ENCODE data around the gene MRPS22. TPM values are rescaled to one million over a fixed set of nuclear protein-coding genes. Genes with fewer than 3 reads are reported as not detected.

MRPS22 gene
- total and polyA plus RNA-seq, 3 donors from 2014 or later = 61.1 to 95.8 (median 63.4) TPM

- Histone ChIP-seq H3K4me1 (no peaks in the 10 kb centered on the region), H3K4me3 (no peak overlapping the region), H3K9me3 (no peaks in the 10 kb centered on the region), H3K27me3 (no peaks in the 10 kb centered on the region), H3K36me3 (ENCODE audit: low read depth, missing control alignments) (no peaks in the 10 kb centered on the region), H3K27ac (no peak overlapping the region)
- DNase-seq = no peak
- 77 to 82% methylated on average over 3 to 5 of the region's 5 CpGs for WGBS, 2 donors
- intact Hi-C loops (cut with DNase I; ENCODE audit: low total_unique reads) = no loop called here
- TF ChIP-seq CTCF (IDR thresholded peaks at IDR 0.05) = no peak
- TF ChIP-seq POLR2A (IDR thresholded peaks at IDR 0.05) = no peak
Measured at GRCh38 chr3:139313921-139314320, 29.9 kb upstream of the MRPS22 start.

- H3K27ac ChIP-seq = no peak overlapping the region
- intact Hi-C loops (cut with DNase I; ENCODE audit: low total_unique reads) = no loop called here
- no peak overlapping the region for H3K4me3 ChIP-seq
- no peak for TF ChIP-seq CTCF (IDR thresholded peaks at IDR 0.05)
- no peak for TF ChIP-seq POLR2A (IDR thresholded peaks at IDR 0.05)
- no peaks in the 10 kb centered on the region for H3K4me1 ChIP-seq
- WGBS, 2 donors = 62 to 79% methylated on average over 3 to 6 of the region's 6 CpGs
- H3K27me3 ChIP-seq = no peaks in the 10 kb centered on the region
- no peak for DNase-seq
- H3K9me3 ChIP-seq = no peaks in the 10 kb centered on the region
- H3K36me3 ChIP-seq (ENCODE audit: low read depth, missing control alignments) = no peaks in the 10 kb centered on the region
Measured at GRCh38 chr3:139317215-139317614, 26.6 kb upstream of the MRPS22 start.

GRCh38 chr3:139317660-139318430, 26.0 kb upstream of the MRPS22 start:
- no peak overlapping the region for H3K4me3 ChIP-seq
- DNase-seq = no peak
- WGBS, 2 donors = 72 to 86% methylated on average over 7 to 8 of the region's 8 CpGs
- H3K27ac ChIP-seq = no peak overlapping the region
- intact Hi-C loops (cut with DNase I; ENCODE audit: low total_unique reads) = no loop called here
- H3K9me3 ChIP-seq = no peaks in the 10 kb centered on the region
- no peaks in the 10 kb centered on the region for H3K27me3 ChIP-seq
- H3K4me1 ChIP-seq = no peaks in the 10 kb centered on the region
- H3K36me3 ChIP-seq (ENCODE audit: low read depth, missing control alignments) = no peaks in the 10 kb centered on the region
- TF ChIP-seq CTCF (IDR thresholded peaks at IDR 0.05) (no peak), POLR2A (IDR thresholded peaks at IDR 0.05) (no peak)

- intact Hi-C loops (cut with DNase I; ENCODE audit: low total_unique reads) = no loop called here
- no peak for DNase-seq
Measured at GRCh38 chr3:139318431-139318816, 25.4 kb upstream of the MRPS22 start.

More at GRCh38 chr3:139318431-139318816, 25.4 kb upstream of the MRPS22 start:
- Histone ChIP-seq H3K4me1 (no peaks in the 10 kb centered on the region), H3K9me3 (no peaks in the 10 kb centered on the region), H3K27me3 (no peaks in the 10 kb centered on the region), H3K4me3 (no peak overlapping the region), H3K27ac (no peak overlapping the region), H3K36me3 (ENCODE audit: low read depth, missing control alignments) (no peaks in the 10 kb centered on the region)
- 36 to 92% methylated on average over 3 of the region's 3 CpGs for WGBS, 2 donors
- TF ChIP-seq POLR2A (IDR thresholded peaks at IDR 0.05) (no peak), CTCF (IDR thresholded peaks at IDR 0.05) (no peak)

Measured in testis (tissue), 3 donors.